Natural killer cell (primary cell): ENCODE results near the gene CFAP298. TPM values are rescaled to one million over a fixed set of nuclear protein-coding genes. Genes with fewer than 3 reads are reported as not detected.
"Not testable (repeated sequence)": the region's sequence is repeated elsewhere in the genome, so short reads cannot be mapped to it uniquely, and the experiment has no call there.

Experiments used
- ATAC-seq, 3 donors: fragments of 150-1000 bp in 2 of 3; fragments of 200-7000 bp in 1 of 3; cut with Tn5 transposase; 1 replicate in 1 of 3; 2 replicates in 2 of 3; pipeline ENCODE4 v1.10.0; 2021; ENCODE audit warnings: mild to moderate bottlenecking in 2 of 3, moderate library complexity in 2 of 3
- DNase-seq, 2 donors: peaks; one replicate each; pipeline versions ENCODE4 v3.0.0 to v3.0.0-alpha.2; 2013 to 2021; ENCODE audit warnings: mixed read lengths in 1 of 2
- H3K27ac ChIP-seq: one replicate; pipeline ENCODE4 v1.5.1; 2013; ENCODE audit warnings: mild to moderate bottlenecking, low read length
- H3K27me3 ChIP-seq: one replicate; pipeline ENCODE4 v1.6.1; 2013; ENCODE audit warnings: low read length; ENCODE audit not compliant: control insufficient read depth, insufficient read depth
- H3K36me3 ChIP-seq: one replicate; pipeline ENCODE4 v1.6.1; 2013; ENCODE audit warnings: low read length; ENCODE audit not compliant: control insufficient read depth, insufficient read depth
- H3K4me1 ChIP-seq: one replicate; pipeline ENCODE4 v1.6.1; 2013; ENCODE audit warnings: low read length; ENCODE audit not compliant: control insufficient read depth, insufficient read depth
- H3K4me3 ChIP-seq: one replicate; pipeline ENCODE4 v1.5.1; 2013; ENCODE audit warnings: low read length
- H3K9me3 ChIP-seq: one replicate; pipeline ENCODE4 v1.6.1; 2013; ENCODE audit warnings: low read length; ENCODE audit not compliant: control insufficient read depth, insufficient read depth
- H3K27ac Mint-ChIP-seq, 2 donors: one replicate each; pipeline ENCODE4 v1.8.0; 2022; ENCODE audit warnings: mild to moderate bottlenecking in 2 of 2, mixed read lengths in 2 of 2, moderate library complexity in 1 of 2
- H3K27me3 Mint-ChIP-seq, 2 donors: one replicate each; pipeline ENCODE4 v1.8.0; 2022; ENCODE audit warnings: low read depth in 2 of 2, mixed read lengths in 2 of 2
- H3K36me3 Mint-ChIP-seq: one replicate; pipeline ENCODE4 v1.8.0; 2022; ENCODE audit warnings: mixed read lengths
- H3K4me1 Mint-ChIP-seq, 2 donors: one replicate each; pipeline ENCODE4 v1.8.0; 2022; ENCODE audit warnings: mixed read lengths in 2 of 2
- H3K4me3 Mint-ChIP-seq: one replicate; pipeline ENCODE4 v1.8.0; 2022; ENCODE audit warnings: mild to moderate bottlenecking, moderate library complexity, mixed read lengths
- H3K9me3 Mint-ChIP-seq, 2 donors: one replicate each; pipeline ENCODE4 v1.8.0; 2022; ENCODE audit warnings: mixed read lengths in 2 of 2
- WGBS: methylation state at CpG from one replicate; pipeline ENCODE4 v1.1.7; 2013; ENCODE audit warnings: missing lambda C conversion rate; ENCODE audit not compliant: insufficient coverage; 5-methylcytosine and 5-hydroxymethylcytosine counted together
- intact Hi-C: fragments of 100-400 bp; cut with micrococcal nuclease; formaldehyde crosslinking; loops from one replicate; pipeline ENCODE4 v1.14.2; 2022
- total RNA-seq, 4 donors: library from RNA; stranded (reverse); fragments of 120-200 nt in 1 of 4; gene quantifications; one replicate each; pipeline versions ENCODE4 v1.2.3 to v1.2.4, GENCODE V29; 2013 to 2022
- TF ChIP-seq, protein P1 (sequence below): fragments of 200-600 bp; IDR thresholded peaks from one replicate; pipeline ENCODE4 v1.8.0; 2022; ENCODE audit warnings: antibody characterized with exemption

CFAP298 gene
- total RNA-seq, 3 donors from 2014 or later (not counting 1 experiment from before 2014, with no cell fraction given), result 16.1 to 23.7 (median 16.8) TPM

DNA sequence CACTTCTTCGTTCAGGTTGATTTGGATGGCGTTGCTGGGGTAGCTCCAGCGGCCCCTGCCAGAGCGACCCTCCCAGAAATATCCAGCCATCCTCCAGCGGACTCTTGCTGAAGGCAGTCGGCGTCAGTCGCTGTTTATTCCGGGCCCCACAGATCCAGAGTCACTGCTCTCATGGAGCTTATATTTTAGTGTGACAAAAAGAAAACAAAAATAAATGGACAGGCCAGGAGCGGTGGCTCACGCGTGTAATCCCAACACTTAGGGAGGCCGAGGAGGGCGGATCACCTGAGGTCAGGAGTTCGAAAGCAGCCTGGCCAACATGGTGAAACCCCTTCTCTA is 791 bp upstream of the CFAP298 start:
- DNase-seq (no peak), ATAC-seq (no peak)
- Histone ChIP-seq H3K4me3 (peak overlapping the region; percentile 85), H3K27me3 (no peaks in the 10 kb centered on the region), H3K27ac (peak overlapping the region; percentile 87), H3K9me3 (no peaks in the 10 kb centered on the region), H3K4me1 (peaks cover 18% of the 10 kb centered on the region), H3K36me3 (peaks cover 10% of the 10 kb centered on the region)
- Mint-ChIP-seq H3K4me3 (peak overlapping the region; percentile 96), H3K27me3 (peaks cover 1 to 14% of the 10 kb centered on the region in 2 donors), H3K36me3 (no peaks in the 10 kb centered on the region), H3K27ac (peak overlapping the region; percentile 95 to 97), H3K9me3 (no peaks in the 10 kb centered on the region), H3K4me1 (peaks cover 14 to 20% of the 10 kb centered on the region in 2 donors)
- 3% methylated on average over 15 of the region's 15 CpGs for WGBS
- intact Hi-C loops, result loop anchor here (1.0 to 5.0 kb wide), 5 partner anchors 44 to 881 kb away; partner anchors contain the start of genes PAXBP1, SCAF4, SYNJ1 and URB1
- TF ChIP-seq, protein P1, sequence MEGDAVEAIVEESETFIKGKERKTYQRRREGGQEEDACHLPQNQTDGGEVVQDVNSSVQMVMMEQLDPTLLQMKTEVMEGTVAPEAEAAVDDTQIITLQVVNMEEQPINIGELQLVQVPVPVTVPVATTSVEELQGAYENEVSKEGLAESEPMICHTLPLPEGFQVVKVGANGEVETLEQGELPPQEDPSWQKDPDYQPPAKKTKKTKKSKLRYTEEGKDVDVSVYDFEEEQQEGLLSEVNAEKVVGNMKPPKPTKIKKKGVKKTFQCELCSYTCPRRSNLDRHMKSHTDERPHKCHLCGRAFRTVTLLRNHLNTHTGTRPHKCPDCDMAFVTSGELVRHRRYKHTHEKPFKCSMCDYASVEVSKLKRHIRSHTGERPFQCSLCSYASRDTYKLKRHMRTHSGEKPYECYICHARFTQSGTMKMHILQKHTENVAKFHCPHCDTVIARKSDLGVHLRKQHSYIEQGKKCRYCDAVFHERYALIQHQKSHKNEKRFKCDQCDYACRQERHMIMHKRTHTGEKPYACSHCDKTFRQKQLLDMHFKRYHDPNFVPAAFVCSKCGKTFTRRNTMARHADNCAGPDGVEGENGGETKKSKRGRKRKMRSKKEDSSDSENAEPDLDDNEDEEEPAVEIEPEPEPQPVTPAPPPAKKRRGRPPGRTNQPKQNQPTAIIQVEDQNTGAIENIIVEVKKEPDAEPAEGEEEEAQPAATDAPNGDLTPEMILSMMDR, result no peak

DNA sequence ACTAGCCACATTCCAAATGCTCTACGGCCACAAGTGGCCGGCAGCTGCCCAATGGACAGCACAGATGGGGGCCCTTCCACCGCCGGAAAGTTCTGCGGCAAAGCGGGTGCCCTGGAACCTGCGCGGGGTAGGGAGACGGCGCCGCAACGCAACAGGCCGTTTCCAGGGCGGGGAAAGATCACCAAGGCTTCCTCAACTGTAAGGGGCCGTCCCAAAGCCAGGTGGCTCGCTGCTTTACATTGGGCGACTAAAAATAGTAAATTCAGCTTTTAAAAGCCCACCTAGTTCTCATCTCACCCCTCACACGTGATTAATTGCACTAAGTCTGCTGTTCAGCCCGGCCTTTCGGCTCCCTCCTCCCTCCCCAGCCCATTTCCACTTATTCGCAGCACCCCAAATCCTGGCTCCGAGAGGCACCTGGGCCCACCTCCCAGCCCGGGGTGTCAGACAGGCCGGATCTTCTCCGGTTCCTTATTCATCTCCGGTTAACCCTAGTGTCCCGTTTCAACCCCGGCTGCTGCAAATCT is 643 bp downstream of the CFAP298 start:
- H3K9me3 ChIP-seq, result no peaks in the 10 kb centered on the region
- ATAC-seq, result no peak
- H3K36me3 ChIP-seq, result peaks cover 20% of the 10 kb centered on the region
- intact Hi-C loops, result loop anchor here (5.0 kb wide), 2 partner anchors 161 to 879 kb away; partner anchors contain the start of genes PAXBP1 and SCAF4
- peak overlapping the region; percentile 87 for H3K27ac ChIP-seq
- DNase-seq, result peak; percentile 21 to 55
- H3K4me3 ChIP-seq, result peak overlapping the region; percentile 85
- 0% methylated on average over 28 of the region's 28 CpGs for WGBS
- H3K9me3 Mint-ChIP-seq, result no peaks in the 10 kb centered on the region
- H3K27ac Mint-ChIP-seq, result peak overlapping the region; percentile 95 to 97
- peaks cover 18% of the 10 kb centered on the region for H3K4me1 ChIP-seq
- H3K27me3 Mint-ChIP-seq, result peaks cover 0 to 10% of the 10 kb centered on the region in 2 donors
- no peaks in the 10 kb centered on the region for H3K36me3 Mint-ChIP-seq
- TF ChIP-seq, protein P1, result no peak
- H3K27me3 ChIP-seq, result no peaks in the 10 kb centered on the region
- H3K4me1 Mint-ChIP-seq, result peaks cover 14 to 20% of the 10 kb centered on the region in 2 donors
- peak overlapping the region; percentile 96 for H3K4me3 Mint-ChIP-seq

DNA sequence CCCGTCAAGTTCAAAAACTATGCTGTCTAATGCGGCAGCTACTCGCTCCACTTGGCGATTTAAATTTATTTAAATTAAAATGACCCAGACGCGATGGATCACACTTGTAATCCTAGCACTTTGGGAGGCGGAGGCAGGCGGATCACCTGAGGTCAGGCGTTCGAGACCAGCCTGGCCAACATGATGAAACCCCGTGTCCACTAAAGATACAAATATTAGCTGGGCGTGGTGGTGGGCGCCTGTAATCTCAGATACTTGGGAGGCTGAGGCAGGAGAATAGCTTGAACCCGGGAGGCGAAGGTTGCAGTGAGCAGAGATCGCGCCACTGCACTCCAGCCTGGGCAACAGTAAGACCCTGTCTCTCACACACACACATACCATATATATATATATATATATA is 1.2 kb downstream of the CFAP298 start:
- Histone ChIP-seq H3K4me1 (peaks cover 18% of the 10 kb centered on the region), H3K36me3 (peaks cover 26% of the 10 kb centered on the region)
- H3K4me3 Mint-ChIP-seq, result peak overlapping the region; percentile 50
- not testable (repeated sequence) for H3K9me3 Mint-ChIP-seq, DNase-seq, H3K27me3 ChIP-seq, H3K27me3 Mint-ChIP-seq, ATAC-seq, H3K36me3 Mint-ChIP-seq, H3K4me3 ChIP-seq, H3K27ac ChIP-seq, H3K9me3 ChIP-seq, H3K27ac Mint-ChIP-seq
- intact Hi-C loops, result loop anchor here (5.0 kb wide), 2 partner anchors 161 to 879 kb away; partner anchors contain the start of genes PAXBP1 and SCAF4
- WGBS, result 90% methylated on average over 15 of the region's 17 CpGs
- H3K4me1 Mint-ChIP-seq, result peaks cover 14 to 23% of the 10 kb centered on the region in 2 donors

DNA sequence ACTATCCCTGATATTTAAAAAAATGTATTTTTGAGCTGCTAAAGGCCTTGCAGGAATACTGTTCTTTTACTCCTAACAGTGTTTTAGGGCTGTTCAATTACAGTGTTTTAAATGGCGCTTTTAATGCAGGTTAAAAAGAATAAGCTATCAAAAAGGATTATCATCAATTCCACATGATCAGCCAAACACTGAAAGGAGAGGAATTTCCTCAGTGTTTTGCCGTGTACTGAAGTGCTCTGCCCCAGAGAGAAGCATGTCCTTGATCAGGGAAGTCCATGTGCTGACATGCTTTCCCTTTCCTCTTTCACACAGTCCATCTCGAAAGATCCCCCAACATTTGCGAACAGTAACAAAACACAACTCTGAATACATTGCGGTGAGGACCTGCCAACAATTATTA is 3.3 kb downstream of the CFAP298 start:
- TF ChIP-seq, protein P1, result no peak
- ATAC-seq, result no peak
- whole genome bisulfite sequencing, result 98% methylated on average over 5 of the region's 5 CpGs
- no peak overlapping the region for H3K27ac Mint-ChIP-seq
- H3K27me3 Mint-ChIP-seq, result no peaks in the 10 kb centered on the region
- no peaks in the 10 kb centered on the region for H3K9me3 ChIP-seq
- intact Hi-C loops, result no loop called here
- peaks cover 14 to 29% of the 10 kb centered on the region in 2 donors for H3K4me1 Mint-ChIP-seq
- H3K36me3 Mint-ChIP-seq, result peaks cover 19% of the 10 kb centered on the region
- H3K27ac ChIP-seq, result no peak overlapping the region
- H3K27me3 ChIP-seq, result no peaks in the 10 kb centered on the region
- H3K4me3 Mint-ChIP-seq, result no peak overlapping the region
- peaks cover 45% of the 10 kb centered on the region for H3K36me3 ChIP-seq
- DNase-seq, result no peak
- H3K4me1 ChIP-seq, result peaks cover 18% of the 10 kb centered on the region
- no peak overlapping the region for H3K4me3 ChIP-seq
- H3K9me3 Mint-ChIP-seq, result no peaks in the 10 kb centered on the region
